OCI-LY3 (cell line): ENCODE results near the gene TESK1.
A peak's percentile ranks its signal among the peaks of the same experiment; 100 is the strongest.

Source experiments
- H2AFZ ChIP-seq: fragments of 200-600, 300-600 bp; shearing (Covaris generic); 2 replicates; pipeline ENCODE4 v1.6.0; 2014; ENCODE audit warnings: antibody characterized with exemption, low read depth, low read length
- H3K27ac ChIP-seq: fragments of 200-600, 300-600 bp; sonication (generic); 2 replicates; pipeline ENCODE4 v1.5.1; 2014; ENCODE audit warnings: mild to moderate bottlenecking, low read length, moderate library complexity, mixed read lengths
- H3K27me3 ChIP-seq: fragments of 200-600, 300-600 bp; sonication (generic); 2 replicates; pipeline ENCODE4 v1.6.1; 2014; ENCODE audit warnings: low read depth, low read length, mixed read lengths
- H3K36me3 ChIP-seq: fragments of 200-600, 300-600 bp; sonication (generic); replicated peaks from 2 replicates; pipeline ENCODE3; 2014; ENCODE audit warnings: low read depth, low read length, mixed read lengths
- H3K4me1 ChIP-seq: fragments of 300-600, 200-600 bp; sonication (generic); 2 replicates; pipeline ENCODE4 v1.6.1; 2014; ENCODE audit warnings: low read length, mixed read lengths
- H3K4me2 ChIP-seq: fragments of 200-600, 300-600 bp; sonication (generic); 2 replicates; pipeline ENCODE4 v1.6.1; 2014; ENCODE audit warnings: low read length, mixed read lengths
- H3K4me3 ChIP-seq: fragments of 300-600, 200-600 bp; sonication (generic); 2 replicates; pipeline ENCODE4 v1.5.1; 2014; ENCODE audit warnings: antibody characterized with exemption, mild to moderate bottlenecking, low read length, moderate library complexity
- H3K79me2 ChIP-seq: fragments of 300-600, 200-600 bp; shearing (Covaris generic); 2 replicates; pipeline ENCODE4 v1.6.1; 2014; ENCODE audit warnings: mild to moderate bottlenecking, low read length, mixed read lengths
- H3K9ac ChIP-seq: fragments of 300-600, 200-600 bp; shearing (Covaris generic); 2 replicates; pipeline ENCODE4 v1.6.0; 2014; ENCODE audit warnings: mild to moderate bottlenecking, low read length, moderate library complexity
- H3K9me3 ChIP-seq: fragments of 200-600, 300-600 bp; shearing (Covaris generic); 2 replicates; pipeline ENCODE4 v1.6.1; 2014; ENCODE audit warnings: low read length, mixed read lengths; ENCODE audit not compliant: insufficient read depth
- H4K20me1 ChIP-seq: fragments of 200-600, 300-600 bp; sonication (generic); 2 replicates; pipeline ENCODE4 v1.6.1; 2016; ENCODE audit warnings: low read length, mixed read lengths; ENCODE audit not compliant: insufficient read depth
- EZH2phosphoT487 ChIP-seq: fragments of 200-600 bp; shearing (Covaris generic); IDR thresholded peaks from 2 replicates; pipeline ENCODE4 v1.6.1; 2018; ENCODE audit warnings: antibody characterized with exemption, mixed run types, low read depth
- TF ChIP-seq, protein P1 (sequence below): fragments of 200-600, 300-600 bp; sonication (generic); IDR thresholded peaks from 2 replicates; pipeline ENCODE4 v1.5.1; 2014; ENCODE audit warnings: antibody characterized with exemption, low read length, low read depth

The TESK1 gene

DNA sequence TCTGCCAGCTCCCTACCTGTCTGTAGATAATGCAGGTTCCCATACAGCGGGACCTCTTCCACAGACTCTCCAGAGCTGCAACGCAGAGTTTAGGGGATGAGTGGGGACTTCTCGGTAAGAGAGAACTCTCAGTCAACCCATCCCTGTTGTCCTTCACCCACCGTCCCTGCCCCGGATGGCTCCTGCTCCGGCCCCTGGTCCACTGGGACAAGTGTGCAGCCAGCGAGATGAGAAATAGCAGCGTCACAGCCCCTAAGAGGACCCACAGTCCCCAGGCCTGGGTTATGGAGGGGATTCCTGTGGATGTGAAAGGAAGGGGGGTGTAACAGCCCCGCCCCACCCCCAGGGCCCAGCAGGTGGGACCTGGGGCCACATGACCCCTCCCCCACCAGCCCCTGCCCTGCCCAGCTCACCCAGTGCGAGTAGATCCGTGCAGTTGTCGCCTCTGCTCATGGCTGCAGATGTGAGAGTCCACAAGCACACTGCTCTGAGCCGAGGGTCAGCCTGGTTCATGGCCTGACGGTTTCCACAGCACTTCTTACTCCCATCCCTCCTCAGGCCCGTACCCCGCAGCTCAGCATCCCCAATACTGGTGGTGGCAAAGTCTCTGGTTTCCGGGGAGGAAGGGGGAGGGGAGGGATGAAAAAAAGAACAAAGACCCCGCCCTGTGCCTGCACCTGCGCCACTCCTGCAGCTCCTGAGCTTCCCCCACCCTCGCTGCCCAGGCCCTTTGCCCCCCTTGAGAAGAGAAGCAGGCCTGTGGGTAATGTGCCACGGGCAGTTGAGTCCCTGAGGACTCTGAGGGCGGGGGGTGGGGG lies 45.5 kb downstream of the TESK1 start, which contains the start of gene SIT1:
SIT1 (minus strand) TSS at position 591 of the 818 bp plus-strand sequence; CDS start at position 513, 78 bp downstream.
- Histone ChIP-seq H3K36me3 (no peaks in the 10 kb centered on the region), H3K4me3 (peak within 1 kb of the TSS; percentile 88), H2AFZ (peak within 1 kb of the TSS; percentile 73), H3K27ac (peak within 1 kb of the TSS; percentile 66), H3K4me2 (peak within 1 kb of the TSS; percentile 99), H3K27me3 (no peaks in the 10 kb centered on the region), H3K9me3 (no peaks in the 10 kb centered on the region), H3K79me2 (peaks cover 10% of the 10 kb centered on the region), H3K9ac (peak within 1 kb of the TSS; percentile 89), H3K4me1 (peaks cover 58% of the 10 kb centered on the region), H4K20me1 (no peaks in the 10 kb centered on the region)
- TF ChIP-seq, protein P1, sequence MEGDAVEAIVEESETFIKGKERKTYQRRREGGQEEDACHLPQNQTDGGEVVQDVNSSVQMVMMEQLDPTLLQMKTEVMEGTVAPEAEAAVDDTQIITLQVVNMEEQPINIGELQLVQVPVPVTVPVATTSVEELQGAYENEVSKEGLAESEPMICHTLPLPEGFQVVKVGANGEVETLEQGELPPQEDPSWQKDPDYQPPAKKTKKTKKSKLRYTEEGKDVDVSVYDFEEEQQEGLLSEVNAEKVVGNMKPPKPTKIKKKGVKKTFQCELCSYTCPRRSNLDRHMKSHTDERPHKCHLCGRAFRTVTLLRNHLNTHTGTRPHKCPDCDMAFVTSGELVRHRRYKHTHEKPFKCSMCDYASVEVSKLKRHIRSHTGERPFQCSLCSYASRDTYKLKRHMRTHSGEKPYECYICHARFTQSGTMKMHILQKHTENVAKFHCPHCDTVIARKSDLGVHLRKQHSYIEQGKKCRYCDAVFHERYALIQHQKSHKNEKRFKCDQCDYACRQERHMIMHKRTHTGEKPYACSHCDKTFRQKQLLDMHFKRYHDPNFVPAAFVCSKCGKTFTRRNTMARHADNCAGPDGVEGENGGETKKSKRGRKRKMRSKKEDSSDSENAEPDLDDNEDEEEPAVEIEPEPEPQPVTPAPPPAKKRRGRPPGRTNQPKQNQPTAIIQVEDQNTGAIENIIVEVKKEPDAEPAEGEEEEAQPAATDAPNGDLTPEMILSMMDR: no peak
- TF ChIP-seq EZH2phosphoT487: no peak

DNA sequence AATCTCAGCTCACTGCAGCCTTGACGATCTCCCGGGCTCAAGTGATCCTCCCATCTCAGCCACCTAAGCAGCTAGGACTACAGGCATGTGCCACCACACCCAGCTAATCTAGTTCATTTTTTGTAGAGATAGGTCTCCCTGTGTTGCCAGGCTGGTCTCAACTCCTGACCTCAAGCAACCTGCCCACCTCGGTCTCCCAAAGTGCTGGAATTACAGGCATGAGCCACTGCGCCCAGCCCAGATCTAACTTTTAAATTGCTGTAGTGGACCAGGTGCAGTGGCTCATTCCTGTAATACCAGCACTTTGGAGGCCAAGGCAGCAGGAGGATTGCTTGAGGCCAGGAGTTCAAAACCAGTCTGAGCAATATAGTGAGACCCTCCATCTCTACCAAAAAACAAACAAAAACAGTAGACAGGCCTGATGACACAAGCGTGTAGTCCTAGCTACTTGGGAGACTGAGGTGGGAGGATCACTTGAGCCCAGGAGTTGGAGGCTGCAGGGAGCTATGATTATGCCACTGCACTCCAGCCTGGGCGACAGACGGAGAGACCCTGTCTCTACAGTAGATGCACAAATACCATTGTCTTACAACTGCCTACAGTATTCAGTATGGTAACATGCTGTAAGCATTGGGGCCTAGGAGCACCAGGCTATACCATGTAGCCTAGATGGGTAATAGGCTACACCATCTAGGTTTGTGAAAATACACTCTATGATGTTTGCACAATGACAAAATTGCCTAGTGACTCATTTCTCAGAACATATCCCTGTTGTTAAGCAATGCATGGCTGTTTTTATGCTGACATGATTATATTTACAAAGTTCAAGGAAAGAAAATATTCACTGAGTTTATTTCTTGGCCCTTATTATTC lies 47.1 kb downstream of the TESK1 start:
- no peaks in the 10 kb centered on the region for H4K20me1 ChIP-seq
- H3K4me1 ChIP-seq: peaks cover 56% of the 10 kb centered on the region
- H3K4me2 ChIP-seq: peak overlapping the region; percentile 6; the same call in 1 of the 2 replicates
- no peak overlapping the region for H3K27ac ChIP-seq
- H3K9ac ChIP-seq: no peak overlapping the region
- TF ChIP-seq EZH2phosphoT487: no peak
- TF ChIP-seq, protein P1: no peak
- no peaks in the 10 kb centered on the region for H3K27me3 ChIP-seq
- H3K9me3 ChIP-seq: no peaks in the 10 kb centered on the region
- no peak overlapping the region for H3K4me3 ChIP-seq
- H2AFZ ChIP-seq: no peak overlapping the region
- H3K79me2 ChIP-seq: peaks cover 10% of the 10 kb centered on the region
- no peaks in the 10 kb centered on the region for H3K36me3 ChIP-seq

- H3K9ac ChIP-seq: no peak overlapping the region
- H3K36me3 ChIP-seq: no peaks in the 10 kb centered on the region
- no peak overlapping the region for H3K4me3 ChIP-seq
- H3K79me2 ChIP-seq: peaks cover 10% of the 10 kb centered on the region
- no peak overlapping the region for H2AFZ ChIP-seq
- H4K20me1 ChIP-seq: no peaks in the 10 kb centered on the region
- no peaks in the 10 kb centered on the region for H3K27me3 ChIP-seq
- no peaks in the 10 kb centered on the region for H3K9me3 ChIP-seq
- no peak for TF ChIP-seq EZH2phosphoT487
- TF ChIP-seq, protein P1: no peak
- H3K4me2 ChIP-seq: no peak overlapping the region
- peaks cover 54% of the 10 kb centered on the region for H3K4me1 ChIP-seq
- H3K27ac ChIP-seq: no peak overlapping the region
Measured at GRCh38 chr9:35652829-35653209, 47.8 kb downstream of the TESK1 start.

GRCh38 chr9:35653611-35654010 lies 48.5 kb downstream of the TESK1 start:
- Histone ChIP-seq H3K27me3 (no peaks in the 10 kb centered on the region), H3K79me2 (peaks cover 11% of the 10 kb centered on the region), H3K27ac (no peak overlapping the region), H3K4me2 (no peak overlapping the region), H2AFZ (no peak overlapping the region), H3K4me1 (peaks cover 46% of the 10 kb centered on the region), H3K36me3 (no peaks in the 10 kb centered on the region), H3K9me3 (no peaks in the 10 kb centered on the region), H4K20me1 (no peaks in the 10 kb centered on the region), H3K9ac (no peak overlapping the region), H3K4me3 (no peak overlapping the region)
- TF ChIP-seq, protein P1: no peak
- TF ChIP-seq EZH2phosphoT487: no peak
